ENCODE results near the gene C1QTNF8.

DNA sequence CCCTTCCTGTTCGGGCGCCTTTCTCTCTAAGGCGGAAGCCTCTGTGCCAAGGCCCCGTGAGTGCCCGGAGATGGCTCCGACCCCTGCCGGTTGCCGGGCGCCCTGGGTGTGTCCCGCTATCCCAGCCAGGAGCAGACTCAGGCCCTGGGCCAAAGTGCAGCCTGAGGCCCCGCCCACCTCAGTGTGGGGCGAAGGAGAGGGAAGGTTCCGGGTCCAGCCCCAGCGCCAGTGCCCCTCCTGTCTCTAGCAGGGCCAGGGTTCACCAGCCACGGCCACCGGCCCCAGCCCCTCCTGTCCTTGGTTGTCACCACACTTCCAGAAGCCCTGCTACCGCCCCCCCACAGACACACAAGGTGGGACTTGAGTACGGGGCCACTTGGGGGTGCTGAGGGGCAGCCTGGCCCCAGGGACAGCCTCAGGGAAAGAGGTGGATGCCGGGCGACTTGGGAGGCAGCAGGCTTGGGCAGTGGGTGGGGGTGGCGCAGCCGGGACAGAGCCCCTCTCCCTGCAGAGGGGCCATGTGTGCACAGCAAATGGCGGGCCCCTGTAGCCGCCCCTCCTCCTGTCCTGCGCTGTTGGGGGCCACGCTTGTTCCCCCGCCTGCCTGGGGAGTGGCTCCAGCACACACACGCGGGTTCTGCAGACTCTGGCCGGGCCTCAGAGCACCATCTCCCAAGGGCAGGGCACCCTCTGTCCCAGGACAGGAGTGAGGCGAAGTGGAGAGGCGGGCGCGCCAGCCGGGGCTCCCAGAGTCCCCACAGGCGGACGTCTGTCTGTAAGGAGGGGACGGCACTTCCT, 6.0 kb downstream of the C1QTNF8 start:
- TF ChIP-seq, protein P1, sequence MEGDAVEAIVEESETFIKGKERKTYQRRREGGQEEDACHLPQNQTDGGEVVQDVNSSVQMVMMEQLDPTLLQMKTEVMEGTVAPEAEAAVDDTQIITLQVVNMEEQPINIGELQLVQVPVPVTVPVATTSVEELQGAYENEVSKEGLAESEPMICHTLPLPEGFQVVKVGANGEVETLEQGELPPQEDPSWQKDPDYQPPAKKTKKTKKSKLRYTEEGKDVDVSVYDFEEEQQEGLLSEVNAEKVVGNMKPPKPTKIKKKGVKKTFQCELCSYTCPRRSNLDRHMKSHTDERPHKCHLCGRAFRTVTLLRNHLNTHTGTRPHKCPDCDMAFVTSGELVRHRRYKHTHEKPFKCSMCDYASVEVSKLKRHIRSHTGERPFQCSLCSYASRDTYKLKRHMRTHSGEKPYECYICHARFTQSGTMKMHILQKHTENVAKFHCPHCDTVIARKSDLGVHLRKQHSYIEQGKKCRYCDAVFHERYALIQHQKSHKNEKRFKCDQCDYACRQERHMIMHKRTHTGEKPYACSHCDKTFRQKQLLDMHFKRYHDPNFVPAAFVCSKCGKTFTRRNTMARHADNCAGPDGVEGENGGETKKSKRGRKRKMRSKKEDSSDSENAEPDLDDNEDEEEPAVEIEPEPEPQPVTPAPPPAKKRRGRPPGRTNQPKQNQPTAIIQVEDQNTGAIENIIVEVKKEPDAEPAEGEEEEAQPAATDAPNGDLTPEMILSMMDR (IDR thresholded peaks at IDR 0.05; ENCODE audit: low read length), result no peak
- TF ChIP-seq EZH2phosphoT487 (IDR thresholded peaks at IDR 0.05; ENCODE audit: low read length), result no peak
